Measurements from ENCODE around the gene KCNH5. TPM values are rescaled to one million over a fixed set of nuclear protein-coding genes. Genes with fewer than 3 reads are reported as not detected.
"Not testable (repeated sequence)": the region's sequence is repeated elsewhere in the genome, so short reads cannot be mapped to it uniquely, and the experiment has no call there.

Gene KCNH5
- total and polyA plus RNA-seq, 4 donors = 3.5 to 17.9 (median 3.9) TPM

DNA sequence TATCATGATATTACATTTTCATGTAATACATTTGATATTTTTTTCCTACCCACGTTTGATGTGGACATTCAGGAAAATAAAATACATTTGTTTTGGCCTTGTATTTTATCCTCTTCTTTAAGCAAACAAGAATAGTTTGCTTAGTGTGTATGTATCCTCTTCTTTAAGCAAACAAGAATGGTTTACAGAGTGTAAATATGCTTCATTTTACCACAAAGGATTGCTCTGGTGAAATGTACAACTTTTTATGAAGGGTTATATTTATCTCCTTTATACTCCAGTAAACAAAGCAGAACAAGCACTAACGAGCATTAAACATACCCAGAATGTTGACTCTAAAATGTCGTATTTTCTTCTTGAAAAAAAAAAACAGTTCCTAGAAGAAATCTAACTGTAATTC lies 244.7 kb downstream of the KCNH5 start:
- Histone ChIP-seq H3K4me1 (ENCODE audit: control insufficient read depth, insufficient read depth, low read length) (no peaks in the 10 kb centered on the region), H3K4me3 (ENCODE audit: low read depth, low read length) (no peak overlapping the region), H3K9me3 (ENCODE audit: control insufficient read depth, insufficient read depth, low read length) (no peaks in the 10 kb centered on the region), H3K27ac (ENCODE audit: low read depth, low read length) (no peak overlapping the region), H3K36me3 (ENCODE audit: control insufficient read depth, insufficient read depth, low read length) (no peaks in the 10 kb centered on the region), H3K27me3 (ENCODE audit: control insufficient read depth, insufficient read depth, low read length) (no peaks in the 10 kb centered on the region)
- no CpG with 5 or more reads among the region's 3 CpGs for WGBS (ENCODE audit: insufficient coverage)
- DNase-seq (ENCODE audit: low read depth in 4 of 6, low spot score in 6 of 6) = no peak

DNA sequence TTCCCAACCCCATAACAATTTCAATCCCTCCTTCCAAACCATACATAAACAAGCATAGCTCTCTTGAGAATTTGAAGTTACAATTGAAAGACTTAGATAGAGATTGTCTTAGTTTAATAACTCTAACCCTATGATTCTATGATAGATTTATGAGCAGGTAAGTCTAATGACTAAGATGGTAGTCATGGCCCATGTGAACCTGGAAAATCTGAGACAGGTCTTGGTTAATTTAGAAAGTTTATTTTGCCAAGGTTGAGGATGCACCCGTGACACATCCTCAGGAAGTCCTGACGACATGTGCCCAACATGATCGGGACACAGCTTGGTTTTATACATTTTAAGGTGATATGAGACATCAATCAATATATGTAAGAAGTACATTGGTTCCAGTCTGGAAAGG lies 248.8 kb downstream of the KCNH5 start:
- WGBS (ENCODE audit: insufficient coverage) = 87% methylated on average over 3 of the region's 3 CpGs
- DNase-seq (ENCODE audit: low read depth in 4 of 6, low spot score in 6 of 6) = no peak
- Histone ChIP-seq H3K4me3 (ENCODE audit: low read depth, low read length) (no peak overlapping the region), H3K9me3 (ENCODE audit: control insufficient read depth, insufficient read depth, low read length) (no peaks in the 10 kb centered on the region), H3K36me3 (ENCODE audit: control insufficient read depth, insufficient read depth, low read length) (no peaks in the 10 kb centered on the region), H3K27ac (ENCODE audit: low read depth, low read length) (no peak overlapping the region), H3K27me3 (ENCODE audit: control insufficient read depth, insufficient read depth, low read length) (no peaks in the 10 kb centered on the region), H3K4me1 (ENCODE audit: control insufficient read depth, insufficient read depth, low read length) (no peaks in the 10 kb centered on the region)

DNA sequence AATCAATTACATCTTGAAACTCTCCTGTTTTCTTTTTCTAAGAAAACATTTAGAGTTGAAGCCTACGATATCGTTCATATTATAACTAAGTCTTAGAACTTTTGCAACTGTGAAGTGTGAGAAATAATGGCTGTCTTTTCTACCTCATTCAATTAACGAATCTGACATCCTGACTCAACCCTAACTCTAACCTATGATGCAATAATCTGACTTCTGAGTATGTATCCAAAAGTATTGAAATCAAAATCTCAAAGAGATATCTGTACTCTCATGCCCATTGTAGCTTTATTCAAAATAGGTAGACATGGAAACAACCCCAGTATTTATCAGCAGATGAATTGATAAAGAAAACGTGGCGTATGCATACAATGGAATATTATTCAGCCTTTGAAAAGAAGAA lies 252.7 kb downstream of the KCNH5 start:
- no peak for DNase-seq (ENCODE audit: low read depth in 4 of 6, low spot score in 6 of 6)
- H3K4me3 ChIP-seq (ENCODE audit: low read depth, low read length) = no peak overlapping the region
- no peaks in the 10 kb centered on the region for H3K36me3 ChIP-seq (ENCODE audit: control insufficient read depth, insufficient read depth, low read length)
- WGBS (ENCODE audit: insufficient coverage) = no CpG with 5 or more reads among the region's 5 CpGs
- no peaks in the 10 kb centered on the region for H3K27me3 ChIP-seq (ENCODE audit: control insufficient read depth, insufficient read depth, low read length)
- H3K27ac ChIP-seq (ENCODE audit: low read depth, low read length) = no peak overlapping the region
- H3K9me3 ChIP-seq (ENCODE audit: control insufficient read depth, insufficient read depth, low read length) = no peaks in the 10 kb centered on the region
- H3K4me1 ChIP-seq (ENCODE audit: control insufficient read depth, insufficient read depth, low read length) = no peaks in the 10 kb centered on the region

DNA sequence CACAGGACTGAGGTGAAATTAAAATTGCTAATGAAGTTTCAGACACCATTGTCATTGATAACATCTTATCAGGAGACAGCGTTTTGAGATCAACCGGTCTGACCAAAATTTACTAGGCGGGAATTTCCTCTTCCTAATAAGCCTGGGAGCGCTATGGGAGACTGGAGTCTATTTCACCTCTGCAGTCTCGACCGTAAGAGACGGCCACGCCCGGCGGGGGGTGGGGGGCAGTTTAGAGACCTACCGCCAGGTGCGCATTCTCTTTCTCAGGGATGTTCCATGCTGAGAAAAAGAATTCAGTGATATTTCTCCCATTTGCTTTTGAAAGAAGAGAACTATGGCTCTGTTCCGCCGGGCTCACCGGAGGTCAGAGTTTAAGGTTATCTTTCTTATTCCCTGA lies 263.9 kb downstream of the KCNH5 start:
- not testable (repeated sequence) for H3K9me3 ChIP-seq (ENCODE audit: control insufficient read depth, insufficient read depth, low read length); H3K4me1 ChIP-seq (ENCODE audit: control insufficient read depth, insufficient read depth, low read length); H3K27ac ChIP-seq (ENCODE audit: low read depth, low read length); H3K4me3 ChIP-seq (ENCODE audit: low read depth, low read length); DNase-seq (ENCODE audit: low read depth in 4 of 6, low spot score in 6 of 6); H3K27me3 ChIP-seq (ENCODE audit: control insufficient read depth, insufficient read depth, low read length); H3K36me3 ChIP-seq (ENCODE audit: control insufficient read depth, insufficient read depth, low read length)
- WGBS (ENCODE audit: insufficient coverage) = 60% methylated on average over 8 of the region's 15 CpGs

DNA sequence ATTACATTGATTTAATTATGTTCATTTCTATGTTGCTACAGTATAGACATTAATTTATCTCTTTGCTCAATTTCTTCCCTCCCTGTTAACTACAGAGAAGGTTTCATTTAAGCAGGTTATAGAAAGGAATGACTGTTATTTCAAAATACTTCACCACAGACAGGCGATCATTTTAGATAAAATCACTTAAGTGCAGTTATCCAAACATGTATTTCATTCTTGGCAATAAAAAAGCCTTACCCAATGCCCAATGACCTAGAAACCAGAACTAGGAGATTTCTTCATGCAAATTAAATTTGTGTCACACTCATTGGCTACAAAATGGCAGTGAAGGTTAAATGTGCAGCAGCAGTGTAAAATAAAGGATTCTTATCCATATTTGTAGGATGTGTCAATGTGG lies 266.4 kb downstream of the KCNH5 start:
- Histone ChIP-seq H3K9me3 (ENCODE audit: control insufficient read depth, insufficient read depth, low read length) (no peaks in the 10 kb centered on the region), H3K36me3 (ENCODE audit: control insufficient read depth, insufficient read depth, low read length) (no peaks in the 10 kb centered on the region), H3K27me3 (ENCODE audit: control insufficient read depth, insufficient read depth, low read length) (no peaks in the 10 kb centered on the region), H3K27ac (ENCODE audit: low read depth, low read length) (no peak overlapping the region), H3K4me1 (ENCODE audit: control insufficient read depth, insufficient read depth, low read length) (no peaks in the 10 kb centered on the region), H3K4me3 (ENCODE audit: low read depth, low read length) (no peak overlapping the region)
- WGBS (ENCODE audit: insufficient coverage) = no CpG with 5 or more reads among the region's 1 CpG
- DNase-seq (ENCODE audit: low read depth in 4 of 6, low spot score in 6 of 6) = no peak

DNA sequence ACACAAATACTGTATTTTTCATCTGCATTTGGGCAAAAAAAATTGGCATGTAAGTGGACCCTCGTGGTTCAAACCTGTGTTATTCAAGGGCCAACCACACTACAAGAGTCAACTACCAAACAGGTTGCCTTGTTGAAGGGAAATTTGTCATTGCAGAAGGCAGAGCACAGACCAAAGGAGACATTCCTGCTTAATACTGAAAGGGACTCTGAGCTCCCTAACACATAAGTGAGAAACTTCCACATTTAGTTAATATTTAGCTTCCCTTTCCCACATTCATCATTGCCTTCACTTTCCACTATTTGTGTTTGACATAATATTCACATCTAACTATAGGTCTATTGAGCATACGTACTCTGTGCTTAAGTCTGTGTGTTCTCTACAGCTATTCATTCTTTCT lies 266.9 kb downstream of the KCNH5 start:
- DNase-seq (ENCODE audit: low read depth in 4 of 6, low spot score in 6 of 6) = no peak
- no CpG with 5 or more reads among the region's 2 CpGs for whole genome bisulfite sequencing (ENCODE audit: insufficient coverage)
- Histone ChIP-seq H3K27me3 (ENCODE audit: control insufficient read depth, insufficient read depth, low read length) (no peaks in the 10 kb centered on the region), H3K9me3 (ENCODE audit: control insufficient read depth, insufficient read depth, low read length) (no peaks in the 10 kb centered on the region), H3K4me3 (ENCODE audit: low read depth, low read length) (no peak overlapping the region), H3K27ac (ENCODE audit: low read depth, low read length) (no peak overlapping the region), H3K4me1 (ENCODE audit: control insufficient read depth, insufficient read depth, low read length) (no peaks in the 10 kb centered on the region), H3K36me3 (ENCODE audit: control insufficient read depth, insufficient read depth, low read length) (no peaks in the 10 kb centered on the region)

DNA sequence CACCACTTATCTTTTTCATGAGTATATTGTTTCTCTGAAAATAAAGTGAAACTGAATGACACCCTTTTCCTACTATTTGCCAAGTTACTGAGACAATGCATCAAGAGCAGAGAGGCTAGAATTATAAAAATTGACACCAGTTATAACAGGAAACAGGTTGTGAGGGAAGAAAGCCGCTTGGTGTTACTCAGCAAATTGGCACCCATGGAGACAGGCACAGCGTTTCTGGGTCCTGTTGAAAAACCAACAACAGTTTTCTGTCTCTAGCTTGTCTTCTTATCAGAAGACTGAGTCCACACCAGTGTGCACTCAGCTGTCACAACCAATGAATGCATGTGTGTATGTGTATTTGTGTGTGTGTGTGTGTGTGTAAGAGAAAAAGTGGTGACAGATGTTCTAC lies 267.7 kb downstream of the KCNH5 start:
- Histone ChIP-seq H3K4me3 (ENCODE audit: low read depth, low read length) (no peak overlapping the region), H3K27ac (ENCODE audit: low read depth, low read length) (no peak overlapping the region), H3K4me1 (ENCODE audit: control insufficient read depth, insufficient read depth, low read length) (no peaks in the 10 kb centered on the region), H3K27me3 (ENCODE audit: control insufficient read depth, insufficient read depth, low read length) (no peaks in the 10 kb centered on the region), H3K9me3 (ENCODE audit: control insufficient read depth, insufficient read depth, low read length) (no peaks in the 10 kb centered on the region), H3K36me3 (ENCODE audit: control insufficient read depth, insufficient read depth, low read length) (no peaks in the 10 kb centered on the region)
- no peak for DNase-seq (ENCODE audit: low read depth in 4 of 6, low spot score in 6 of 6)
- 90% methylated on average over 2 of the region's 2 CpGs for WGBS (ENCODE audit: insufficient coverage)

DNA sequence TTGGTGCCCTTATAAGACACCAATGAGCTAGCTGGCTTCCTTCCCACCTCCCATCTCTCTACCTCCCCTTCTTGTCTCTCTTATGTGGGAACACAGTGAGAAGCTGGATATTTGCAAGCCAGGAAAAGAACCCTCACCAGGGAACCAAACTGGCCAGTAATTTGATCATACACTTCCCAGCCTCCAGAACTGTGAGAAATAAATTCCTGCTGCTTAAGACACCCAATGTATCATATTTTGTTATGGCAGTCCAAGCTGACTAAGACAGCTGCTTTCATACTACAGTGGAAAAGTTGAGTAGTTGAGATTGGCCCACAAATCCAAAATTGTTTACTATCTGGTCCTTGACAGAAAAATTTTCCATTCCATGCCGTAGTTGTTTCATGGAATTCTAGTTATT lies 269.0 kb downstream of the KCNH5 start:
- Histone ChIP-seq H3K4me3 (ENCODE audit: low read depth, low read length) (no peak overlapping the region), H3K4me1 (ENCODE audit: control insufficient read depth, insufficient read depth, low read length) (no peaks in the 10 kb centered on the region), H3K27ac (ENCODE audit: low read depth, low read length) (no peak overlapping the region), H3K9me3 (ENCODE audit: control insufficient read depth, insufficient read depth, low read length) (no peaks in the 10 kb centered on the region), H3K27me3 (ENCODE audit: control insufficient read depth, insufficient read depth, low read length) (no peaks in the 10 kb centered on the region), H3K36me3 (ENCODE audit: control insufficient read depth, insufficient read depth, low read length) (no peaks in the 10 kb centered on the region)
- no peak for DNase-seq (ENCODE audit: low read depth in 4 of 6, low spot score in 6 of 6)
- no CpG with 5 or more reads among the region's 1 CpG for WGBS (ENCODE audit: insufficient coverage)

DNA sequence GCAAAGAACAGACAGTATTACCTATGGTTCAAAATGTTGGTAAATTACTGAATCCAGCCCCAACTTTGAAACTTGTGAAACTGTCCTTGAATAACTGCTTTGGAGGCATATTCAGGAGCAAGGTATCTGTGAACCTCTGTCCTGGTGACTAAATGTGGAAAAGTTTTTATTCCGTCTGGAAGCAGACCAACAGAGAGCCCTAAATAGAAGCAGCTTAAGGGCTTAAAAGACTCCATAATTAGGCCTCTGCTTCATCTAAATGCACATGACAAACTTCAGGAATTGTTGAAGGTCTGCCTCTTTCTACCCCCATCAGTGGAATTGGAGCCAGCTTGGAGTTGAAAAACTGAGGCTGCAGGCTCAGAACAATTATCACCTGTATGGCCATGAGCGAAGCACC lies 276.5 kb downstream of the KCNH5 start:
- WGBS (ENCODE audit: insufficient coverage) = no CpG with 5 or more reads among the region's 2 CpGs
- H3K27me3 ChIP-seq (ENCODE audit: control insufficient read depth, insufficient read depth, low read length) = no peaks in the 10 kb centered on the region
- H3K4me1 ChIP-seq (ENCODE audit: control insufficient read depth, insufficient read depth, low read length) = no peaks in the 10 kb centered on the region
- no peaks in the 10 kb centered on the region for H3K9me3 ChIP-seq (ENCODE audit: control insufficient read depth, insufficient read depth, low read length)
- no peak for DNase-seq (ENCODE audit: low read depth in 4 of 6, low spot score in 6 of 6)
- H3K27ac ChIP-seq (ENCODE audit: low read depth, low read length) = no peak overlapping the region
- no peaks in the 10 kb centered on the region for H3K36me3 ChIP-seq (ENCODE audit: control insufficient read depth, insufficient read depth, low read length)
- no peak overlapping the region for H3K4me3 ChIP-seq (ENCODE audit: low read depth, low read length)

DNA sequence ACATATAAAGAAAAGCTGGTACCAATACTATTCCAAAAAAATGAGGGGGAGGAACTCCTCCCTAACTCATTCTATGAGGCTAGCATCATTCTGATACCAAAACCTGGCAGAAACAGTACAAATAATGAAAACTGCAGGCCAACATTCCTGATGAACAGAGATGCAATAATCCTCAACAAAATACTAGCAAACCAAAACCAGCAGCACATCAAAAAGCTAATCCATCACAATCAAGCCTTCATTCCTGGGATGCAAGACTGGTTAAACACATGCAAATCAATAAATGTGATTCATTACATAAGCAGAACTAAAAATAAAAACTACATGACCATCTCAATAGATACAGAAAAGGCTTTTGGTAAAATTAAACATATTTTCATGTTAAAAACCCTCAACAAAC lies 281.3 kb downstream of the KCNH5 start:
- DNase-seq (ENCODE audit: low read depth in 4 of 6, low spot score in 6 of 6) = no peak
- Histone ChIP-seq H3K9me3 (ENCODE audit: control insufficient read depth, insufficient read depth, low read length) (no peaks in the 10 kb centered on the region), H3K4me3 (ENCODE audit: low read depth, low read length) (no peak overlapping the region), H3K36me3 (ENCODE audit: control insufficient read depth, insufficient read depth, low read length) (no peaks in the 10 kb centered on the region), H3K27me3 (ENCODE audit: control insufficient read depth, insufficient read depth, low read length) (no peaks in the 10 kb centered on the region), H3K4me1 (ENCODE audit: control insufficient read depth, insufficient read depth, low read length) (no peaks in the 10 kb centered on the region), H3K27ac (ENCODE audit: low read depth, low read length) (no peak overlapping the region)

DNA sequence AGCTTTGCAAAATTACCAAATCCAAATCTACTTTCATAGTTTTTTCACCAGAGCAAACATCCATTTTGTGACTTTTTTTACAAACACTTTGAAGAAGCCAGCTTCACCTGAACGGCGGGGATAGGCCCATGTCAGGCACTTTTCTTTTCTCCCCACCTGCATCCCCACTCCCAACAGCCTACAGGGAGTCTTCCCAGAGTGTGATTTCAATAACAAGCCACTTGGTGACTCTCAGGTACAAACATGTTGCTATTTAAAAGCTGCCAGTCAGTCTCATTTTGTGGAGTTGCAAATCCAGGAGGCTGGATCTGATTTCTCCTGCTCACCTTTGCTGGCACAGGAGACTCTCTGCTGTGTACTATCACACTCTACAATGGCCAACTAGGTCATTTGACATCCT lies 285.5 kb downstream of the KCNH5 start:
- WGBS (ENCODE audit: insufficient coverage) = no CpG with 5 or more reads among the region's 2 CpGs
- H3K27me3 ChIP-seq (ENCODE audit: control insufficient read depth, insufficient read depth, low read length) = no peaks in the 10 kb centered on the region
- DNase-seq (ENCODE audit: low read depth in 4 of 6, low spot score in 6 of 6) = no peak
- no peaks in the 10 kb centered on the region for H3K4me1 ChIP-seq (ENCODE audit: control insufficient read depth, insufficient read depth, low read length)
- H3K27ac ChIP-seq (ENCODE audit: low read depth, low read length) = no peak overlapping the region
- no peak overlapping the region for H3K4me3 ChIP-seq (ENCODE audit: low read depth, low read length)
- peaks cover 3% of the 10 kb centered on the region for H3K9me3 ChIP-seq (ENCODE audit: control insufficient read depth, insufficient read depth, low read length)
- no peaks in the 10 kb centered on the region for H3K36me3 ChIP-seq (ENCODE audit: control insufficient read depth, insufficient read depth, low read length)
